ENCODE results near the gene KLHL3. TPM values are rescaled to one million over a fixed set of nuclear protein-coding genes. Genes with fewer than 3 reads are reported as not detected.

The KLHL3 gene
- total RNA-seq, 1 donor from 2014 or later = 5.7 TPM

DNA sequence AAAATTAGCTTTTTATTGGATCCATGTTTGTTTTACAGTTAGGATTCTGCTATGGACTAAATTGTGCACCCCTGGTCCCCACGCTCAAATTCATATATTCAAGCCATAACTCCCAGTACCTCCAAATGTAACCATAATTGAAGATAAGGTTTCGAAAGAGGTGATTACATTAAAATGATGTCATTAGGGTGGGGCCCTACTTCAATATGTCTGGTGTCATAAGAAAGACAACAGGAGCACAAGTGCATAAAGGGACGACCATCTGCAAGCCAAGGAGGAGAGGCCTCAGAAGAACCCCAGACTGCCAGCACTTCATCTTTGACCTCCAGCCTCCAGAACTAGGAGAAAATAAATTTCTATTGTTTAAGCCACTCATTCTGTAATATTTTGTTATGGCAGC, 25.7 kb upstream of the KLHL3 start:
- no peaks in the 10 kb centered on the region for H3K27me3 Mint-ChIP-seq (ENCODE audit: unreplicated experiment)
- TF ChIP-seq, protein P1, sequence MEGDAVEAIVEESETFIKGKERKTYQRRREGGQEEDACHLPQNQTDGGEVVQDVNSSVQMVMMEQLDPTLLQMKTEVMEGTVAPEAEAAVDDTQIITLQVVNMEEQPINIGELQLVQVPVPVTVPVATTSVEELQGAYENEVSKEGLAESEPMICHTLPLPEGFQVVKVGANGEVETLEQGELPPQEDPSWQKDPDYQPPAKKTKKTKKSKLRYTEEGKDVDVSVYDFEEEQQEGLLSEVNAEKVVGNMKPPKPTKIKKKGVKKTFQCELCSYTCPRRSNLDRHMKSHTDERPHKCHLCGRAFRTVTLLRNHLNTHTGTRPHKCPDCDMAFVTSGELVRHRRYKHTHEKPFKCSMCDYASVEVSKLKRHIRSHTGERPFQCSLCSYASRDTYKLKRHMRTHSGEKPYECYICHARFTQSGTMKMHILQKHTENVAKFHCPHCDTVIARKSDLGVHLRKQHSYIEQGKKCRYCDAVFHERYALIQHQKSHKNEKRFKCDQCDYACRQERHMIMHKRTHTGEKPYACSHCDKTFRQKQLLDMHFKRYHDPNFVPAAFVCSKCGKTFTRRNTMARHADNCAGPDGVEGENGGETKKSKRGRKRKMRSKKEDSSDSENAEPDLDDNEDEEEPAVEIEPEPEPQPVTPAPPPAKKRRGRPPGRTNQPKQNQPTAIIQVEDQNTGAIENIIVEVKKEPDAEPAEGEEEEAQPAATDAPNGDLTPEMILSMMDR (IDR thresholded peaks at IDR 0.05; ENCODE audit: partially characterized antibody, unreplicated experiment) = no peak
- no peaks in the 10 kb centered on the region for H3K36me3 Mint-ChIP-seq (ENCODE audit: unreplicated experiment)
- no peaks in the 10 kb centered on the region for H3K4me1 Mint-ChIP-seq (ENCODE audit: low read depth, unreplicated experiment)
- H3K9me3 Mint-ChIP-seq (ENCODE audit: unreplicated experiment) = no peaks in the 10 kb centered on the region
- DNase-seq = no peak
- H3K27ac Mint-ChIP-seq (ENCODE audit: unreplicated experiment) = no peak overlapping the region
- no peak overlapping the region for H3K4me3 Mint-ChIP-seq (ENCODE audit: unreplicated experiment)

DNA sequence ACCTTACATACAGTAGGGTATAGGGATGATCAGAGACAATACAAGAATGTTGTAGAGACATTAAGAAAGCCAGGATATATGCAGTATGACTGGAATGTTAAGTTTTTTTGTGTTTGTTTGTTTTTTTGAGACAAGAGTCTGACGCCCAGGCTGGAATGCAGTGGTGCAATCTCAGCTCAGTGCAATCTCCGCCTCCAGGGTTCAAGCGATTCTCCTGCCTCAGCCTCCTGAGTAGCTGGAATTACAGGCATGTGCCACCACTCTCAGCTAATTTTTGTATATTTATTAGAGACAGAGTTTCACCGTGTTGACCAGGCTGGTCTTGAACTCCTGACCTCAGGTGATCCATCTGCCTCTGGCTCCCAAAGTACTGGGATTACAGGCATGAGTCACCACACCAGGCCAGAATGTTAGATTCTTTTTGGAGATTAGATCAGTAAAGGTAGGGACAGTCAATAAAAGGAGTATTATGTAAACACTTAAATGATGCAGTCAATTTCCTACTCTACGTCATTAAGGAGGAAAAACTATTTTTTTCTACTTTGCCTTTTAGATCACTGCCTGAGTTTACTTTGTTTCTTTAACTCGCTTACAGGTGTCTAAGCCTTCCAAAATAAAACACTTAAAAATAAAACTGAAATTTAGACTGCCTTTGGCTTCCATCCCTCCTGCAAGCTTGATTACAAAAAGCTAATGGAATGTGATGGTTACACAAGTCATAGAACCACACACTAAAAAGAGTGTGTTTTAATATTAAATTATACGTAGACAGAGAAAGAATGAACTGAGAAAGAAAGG, 25.0 kb upstream of the KLHL3 start:
- H3K36me3 Mint-ChIP-seq (ENCODE audit: unreplicated experiment) = no peaks in the 10 kb centered on the region
- no peak for DNase-seq
- H3K9me3 Mint-ChIP-seq (ENCODE audit: unreplicated experiment) = no peaks in the 10 kb centered on the region
- H3K4me3 Mint-ChIP-seq (ENCODE audit: unreplicated experiment) = no peak overlapping the region
- H3K27me3 Mint-ChIP-seq (ENCODE audit: unreplicated experiment) = no peaks in the 10 kb centered on the region
- TF ChIP-seq, protein P1 (IDR thresholded peaks at IDR 0.05; ENCODE audit: partially characterized antibody, unreplicated experiment) = no peak
- H3K4me1 Mint-ChIP-seq (ENCODE audit: low read depth, unreplicated experiment) = no peaks in the 10 kb centered on the region
- no peak overlapping the region for H3K27ac Mint-ChIP-seq (ENCODE audit: unreplicated experiment)

DNA sequence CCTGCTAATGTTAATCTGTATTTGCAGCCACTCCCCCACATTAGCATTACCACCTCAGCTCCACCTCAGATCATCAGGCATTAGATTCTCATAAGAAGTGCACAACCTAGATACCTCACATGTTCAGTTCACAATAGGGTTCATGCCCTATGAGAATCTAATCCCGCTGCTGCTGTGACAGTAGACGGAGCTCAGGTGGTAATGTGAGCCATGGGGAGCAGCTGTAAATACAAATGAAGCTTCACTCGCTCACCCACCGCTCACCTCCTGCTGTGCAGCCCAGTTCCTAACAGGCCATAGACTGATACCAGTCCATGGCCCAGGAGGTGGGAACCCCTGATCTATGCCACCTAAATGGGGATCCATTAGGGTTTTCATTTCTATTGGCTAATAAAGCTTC, 24.4 kb upstream of the KLHL3 start:
- TF ChIP-seq, protein P1 (IDR thresholded peaks at IDR 0.05; ENCODE audit: partially characterized antibody, unreplicated experiment) = no peak

DNA sequence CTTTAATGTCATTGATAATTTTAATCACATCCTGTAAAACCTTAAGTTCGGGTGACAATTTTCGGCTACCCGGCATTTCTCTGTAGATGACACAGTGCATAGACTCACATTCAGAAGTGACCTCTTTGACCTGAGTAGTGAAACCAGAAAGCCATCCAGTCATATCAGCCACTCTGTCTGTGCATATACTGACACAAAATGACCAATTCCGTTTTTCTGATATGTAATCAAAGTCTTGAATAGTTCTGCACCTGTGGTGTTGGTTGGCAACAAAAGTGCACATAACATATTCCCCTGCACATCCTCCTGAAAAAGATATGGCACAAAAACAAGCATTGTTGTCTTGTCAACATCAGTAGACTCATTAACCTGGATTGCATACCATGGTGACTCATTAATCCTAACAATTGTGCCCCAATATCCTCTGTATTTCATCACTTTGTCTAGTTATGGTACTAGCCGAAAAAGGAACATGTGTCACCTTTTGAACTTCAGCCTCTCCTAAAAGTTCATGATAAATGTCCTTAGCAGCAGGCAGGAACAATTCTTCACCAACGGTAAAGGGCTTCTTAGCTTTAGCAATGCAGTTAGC, 22.9 kb upstream of the KLHL3 start:
- Mint-ChIP-seq H3K9me3 (ENCODE audit: unreplicated experiment) (peaks cover 9% of the 10 kb centered on the region), H3K36me3 (ENCODE audit: unreplicated experiment) (no peaks in the 10 kb centered on the region), H3K27ac (ENCODE audit: unreplicated experiment) (no peak overlapping the region), H3K4me3 (ENCODE audit: unreplicated experiment) (no peak overlapping the region), H3K27me3 (ENCODE audit: unreplicated experiment) (peaks cover 6% of the 10 kb centered on the region), H3K4me1 (ENCODE audit: low read depth, unreplicated experiment) (no peaks in the 10 kb centered on the region)
- TF ChIP-seq, protein P1 (IDR thresholded peaks at IDR 0.05; ENCODE audit: partially characterized antibody, unreplicated experiment) = no peak
- no peak for DNase-seq

More for the DNA sequence above, 24.4 kb upstream of the KLHL3 start:
- peaks cover under 1% of the 10 kb centered on the region for H3K9me3 Mint-ChIP-seq (ENCODE audit: unreplicated experiment)
- no peaks in the 10 kb centered on the region for H3K36me3 Mint-ChIP-seq (ENCODE audit: unreplicated experiment)
- H3K4me1 Mint-ChIP-seq (ENCODE audit: low read depth, unreplicated experiment) = no peaks in the 10 kb centered on the region
- no peak overlapping the region for H3K4me3 Mint-ChIP-seq (ENCODE audit: unreplicated experiment)
- no peak overlapping the region for H3K27ac Mint-ChIP-seq (ENCODE audit: unreplicated experiment)
- peaks cover under 1% of the 10 kb centered on the region for H3K27me3 Mint-ChIP-seq (ENCODE audit: unreplicated experiment)
- no peak for DNase-seq

DNA sequence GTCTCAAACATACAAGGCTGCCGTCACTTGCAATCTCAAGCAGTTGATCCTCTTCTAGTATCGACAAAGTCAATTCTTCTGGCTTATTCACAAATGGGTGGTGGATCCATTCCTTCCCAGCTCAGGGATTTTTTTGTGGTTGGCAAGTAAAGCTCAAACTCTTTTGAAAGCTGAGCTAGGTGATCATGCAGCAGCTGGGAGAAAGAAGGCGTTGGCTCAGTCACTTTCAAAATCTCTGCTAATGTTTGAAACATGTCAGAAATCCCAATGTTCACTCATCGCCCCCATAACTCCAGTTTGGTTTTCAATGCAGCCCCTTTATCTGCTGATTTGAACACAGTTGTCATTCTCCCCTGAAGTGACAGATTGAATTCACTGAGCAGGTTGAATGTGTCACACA, 22.2 kb upstream of the KLHL3 start:
- Mint-ChIP-seq H3K27me3 (ENCODE audit: unreplicated experiment) (peaks cover 6% of the 10 kb centered on the region), H3K4me3 (ENCODE audit: unreplicated experiment) (no peak overlapping the region), H3K4me1 (ENCODE audit: low read depth, unreplicated experiment) (no peaks in the 10 kb centered on the region), H3K36me3 (ENCODE audit: unreplicated experiment) (no peaks in the 10 kb centered on the region), H3K9me3 (ENCODE audit: unreplicated experiment) (peaks cover 9% of the 10 kb centered on the region), H3K27ac (ENCODE audit: unreplicated experiment) (no peak overlapping the region)
- TF ChIP-seq, protein P1 (IDR thresholded peaks at IDR 0.05; ENCODE audit: partially characterized antibody, unreplicated experiment) = no peak
- DNase-seq = no peak

Measured in glutamatergic neuron (in vitro differentiated cells).